CD8-positive, alpha-beta memory T cell (primary cell): Measurements from ENCODE around the gene DAGLB. TPM values are rescaled to one million over a fixed set of nuclear protein-coding genes. Genes with fewer than 3 reads are reported as not detected.

ENCODE experiments used
- CTCF ChIA-PET: fragments of 350-600 bp; sonication (Branson Sonifier 250); formaldehyde crosslinking; loops from one replicate; lab custom pipeline; 2021; ENCODE audit warnings: antibody characterized with exemption; lab: Charles Lee
- POLR2A ChIA-PET: fragments of 350-600 bp; sonication (Branson Sonifier 250); formaldehyde crosslinking; loops from one replicate; lab custom pipeline; 2021; ENCODE audit warnings: antibody characterized with exemption; lab: Charles Lee
- DNase-seq, 5 donors: peaks; one replicate each; pipeline versions ENCODE4 v3.0.0 to v3.0.0-alpha.2; 2020 to 2022; ENCODE audit warnings: mixed read lengths in 1 of 5
- H3K27ac ChIP-seq: one replicate; pipeline ENCODE4 v1.7.0; 2013; ENCODE audit warnings: low read depth, mild to moderate bottlenecking, low read length, moderate library complexity
- H3K27me3 ChIP-seq: 2 replicates; pipeline ENCODE4 v1.7.0; 2013; ENCODE audit warnings: low read length, mild to moderate bottlenecking; ENCODE audit not compliant: insufficient read depth, poor library complexity, severe bottlenecking
- H3K36me3 ChIP-seq: 2 replicates; pipeline ENCODE4 v1.7.0; 2013; ENCODE audit warnings: mild to moderate bottlenecking, low read length, moderate library complexity; ENCODE audit not compliant: insufficient read depth
- H3K4me1 ChIP-seq: 2 replicates; pipeline ENCODE4 v1.7.0; 2013; ENCODE audit warnings: mild to moderate bottlenecking, low read length, moderate library complexity; ENCODE audit not compliant: insufficient read depth
- H3K4me3 ChIP-seq: 2 replicates; pipeline ENCODE4 v1.7.0; 2013; ENCODE audit warnings: mild to moderate bottlenecking, low read length
- H3K9me3 ChIP-seq: 2 replicates; pipeline ENCODE4 v1.7.0; 2013; ENCODE audit warnings: mild to moderate bottlenecking, low read length
- H3K27ac Mint-ChIP-seq, 8 donors: one replicate each; pipeline ENCODE4 v1.8.0; 2020 to 2021; ENCODE audit warnings: mixed read lengths in 8 of 8, mild to moderate bottlenecking in 6 of 8, inconsistent platforms in 3 of 8, moderate library complexity in 3 of 8
- H3K27me3 Mint-ChIP-seq, 2 donors: one replicate each; pipeline ENCODE4 v1.8.0; 2020 to 2021; ENCODE audit warnings: mixed read lengths in 2 of 2, mild to moderate bottlenecking in 1 of 2, moderate library complexity in 1 of 2
- H3K36me3 Mint-ChIP-seq, 3 donors: one replicate each; pipeline ENCODE4 v1.8.0; 2020 to 2021; ENCODE audit warnings: mixed read lengths in 3 of 3, inconsistent platforms in 1 of 3, mild to moderate bottlenecking in 1 of 3
- H3K4me1 Mint-ChIP-seq, 3 donors: one replicate each; pipeline ENCODE4 v1.8.0; 2020 to 2021; ENCODE audit warnings: mixed read lengths in 3 of 3, inconsistent platforms in 1 of 3, mild to moderate bottlenecking in 1 of 3
- H3K4me3 Mint-ChIP-seq, 7 donors: one replicate each; pipeline ENCODE4 v1.8.0; 2020 to 2021; ENCODE audit warnings: mixed read lengths in 7 of 7, mild to moderate bottlenecking in 6 of 7, moderate library complexity in 4 of 7, inconsistent platforms in 2 of 7
- H3K9me3 Mint-ChIP-seq, 5 donors: one replicate each; pipeline ENCODE4 v1.8.0; 2020 to 2022; ENCODE audit warnings: mixed read lengths in 5 of 5, mild to moderate bottlenecking in 3 of 5, moderate library complexity in 2 of 5, inconsistent platforms in 1 of 5
- polyA plus RNA-seq: library from polyadenylated mRNA; unstranded; fragments of 300-500 nt; fragmentation: Illumina TruSeq; gene quantifications from one replicate; pipeline ENCODE4 v1.2.3, GENCODE V29; 2021
- total RNA-seq, 2 experiments: library from RNA; stranded (reverse); gene quantifications; one replicate each; pipeline ENCODE4 v1.2.3, GENCODE V29; 2021

The DAGLB gene
- total and polyA plus RNA-seq, 3 experiments from 2014 or later: 9.7 to 16.4 (median 16.1) TPM

DNA sequence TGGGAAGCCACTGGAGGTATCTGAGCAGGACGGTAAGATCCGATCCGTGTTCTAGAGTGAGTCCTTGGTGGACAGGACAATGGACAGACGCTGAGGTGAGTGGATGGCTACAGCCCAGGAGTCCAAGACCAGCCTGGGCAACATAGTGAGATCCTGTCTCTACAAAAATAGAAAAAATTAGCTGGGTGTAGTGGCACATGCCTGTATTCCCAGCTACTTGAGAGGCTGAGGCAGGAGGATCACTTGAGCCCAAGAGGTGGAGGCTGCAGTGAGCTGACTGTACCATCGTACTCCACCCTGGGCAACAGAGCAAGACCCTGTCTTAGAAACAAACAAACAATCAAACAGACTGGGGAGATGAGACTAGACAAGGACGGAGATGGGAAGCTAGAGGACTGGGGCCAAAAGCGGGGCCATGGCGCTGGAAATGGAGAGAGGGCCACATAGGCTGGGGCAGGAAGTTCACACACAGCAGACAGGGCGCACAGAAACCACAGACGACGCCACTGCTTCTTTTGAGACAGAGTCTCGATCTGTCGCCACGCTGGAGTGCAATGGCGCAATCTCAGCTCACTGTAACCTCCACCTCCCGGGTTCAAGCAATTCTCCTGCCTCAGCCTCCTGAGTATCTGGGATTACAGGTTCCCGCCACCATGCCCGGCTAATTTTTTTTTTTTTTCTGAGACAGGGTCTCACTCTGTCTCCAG, 24.7 kb downstream of the DAGLB start:
- ChIA-PET POLR2A (interaction anchor here (0.6 kb wide), 1 partner anchor 45 kb away, joined by 6 read pairs; no protein-coding TSS in a partner anchor), CTCF (no interaction called here)
- Mint-ChIP-seq H3K27me3 (no peaks in the 10 kb centered on the region), H3K36me3 (peaks cover 0 to 66% (median 8%) of the 10 kb centered on the region in 3 donors), H3K27ac (peak overlapping the region in 3 of 8 donors; percentile 43 to 87 (median 87)), H3K9me3 (no peaks in the 10 kb centered on the region), H3K4me3 (peak overlapping the region in 1 of 7 donors; percentile 32), H3K4me1 (peaks cover 2 to 4% (median 4%) of the 10 kb centered on the region in 3 donors)
- peaks cover 5% of the 10 kb centered on the region for H3K36me3 ChIP-seq
- no peak overlapping the region for H3K4me3 ChIP-seq
- H3K27me3 ChIP-seq: no peaks in the 10 kb centered on the region
- no peak overlapping the region for H3K27ac ChIP-seq
- H3K4me1 ChIP-seq: no peaks in the 10 kb centered on the region
- no peaks in the 10 kb centered on the region for H3K9me3 ChIP-seq
- no peak for DNase-seq

DNA sequence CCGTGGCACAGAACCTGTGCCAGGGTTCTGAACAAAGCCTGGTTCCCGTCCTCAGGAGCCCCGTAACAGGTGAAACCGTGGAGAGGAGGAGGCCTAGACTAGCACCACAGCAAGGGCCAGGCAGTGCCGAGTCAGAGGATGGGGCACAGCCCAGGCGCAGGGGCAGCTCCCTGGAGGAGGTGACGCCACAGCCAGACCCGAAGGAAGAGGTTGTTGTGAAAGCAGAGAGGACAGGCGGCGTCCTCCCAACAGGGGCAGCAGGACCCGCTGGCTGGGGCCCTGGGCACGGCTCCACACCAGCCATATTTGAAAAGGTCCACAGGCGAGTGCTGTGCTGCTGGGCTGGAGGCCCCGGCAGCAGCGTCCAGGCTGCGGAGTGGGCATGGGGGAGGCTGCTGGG, 25.7 kb downstream of the DAGLB start:
- Histone ChIP-seq H3K36me3 (peaks cover 5% of the 10 kb centered on the region), H3K9me3 (no peaks in the 10 kb centered on the region), H3K27me3 (no peaks in the 10 kb centered on the region), H3K4me1 (no peaks in the 10 kb centered on the region), H3K27ac (no peak overlapping the region), H3K4me3 (no peak overlapping the region)
- Mint-ChIP-seq H3K4me1 (peaks cover 2 to 4% (median 4%) of the 10 kb centered on the region in 3 donors), H3K36me3 (peaks cover 0 to 63% (median 8%) of the 10 kb centered on the region in 3 donors), H3K27me3 (no peaks in the 10 kb centered on the region), H3K27ac (peak overlapping the region in 1 of 8 donors; percentile 24), H3K9me3 (no peaks in the 10 kb centered on the region), H3K4me3 (no peak overlapping the region)
- POLR2A ChIA-PET: no interaction called here
- no peak for DNase-seq
- CTCF ChIA-PET: no interaction called here

GRCh38 chr7:6420680-6421079, 27.1 kb downstream of the DAGLB start:
- CTCF ChIA-PET: no interaction called here
- H3K36me3 ChIP-seq: peaks cover 16% of the 10 kb centered on the region

GRCh38 chr7:6419310-6419773, 28.4 kb downstream of the DAGLB start:
- H3K36me3 ChIP-seq: peaks cover 13% of the 10 kb centered on the region
- POLR2A ChIA-PET: no interaction called here

More at GRCh38 chr7:6420680-6421079, 27.1 kb downstream of the DAGLB start:
- Mint-ChIP-seq H3K27ac (peak overlapping the region in 1 of 8 donors; percentile 68), H3K9me3 (no peaks in the 10 kb centered on the region), H3K36me3 (peaks cover 0 to 67% (median 11%) of the 10 kb centered on the region in 3 donors), H3K4me1 (peaks cover 2 to 4% (median 4%) of the 10 kb centered on the region in 3 donors), H3K4me3 (no peak overlapping the region), H3K27me3 (no peaks in the 10 kb centered on the region)
- H3K4me1 ChIP-seq: no peaks in the 10 kb centered on the region
- no peak for DNase-seq
- POLR2A ChIA-PET: no interaction called here
- H3K9me3 ChIP-seq: no peaks in the 10 kb centered on the region
- no peaks in the 10 kb centered on the region for H3K27me3 ChIP-seq
- no peak overlapping the region for H3K4me3 ChIP-seq
- no peak overlapping the region for H3K27ac ChIP-seq

GRCh38 chr7:6417408-6417807, 30.3 kb downstream of the DAGLB start:
- Histone ChIP-seq H3K4me3 (no peak overlapping the region), H3K27me3 (no peaks in the 10 kb centered on the region), H3K36me3 (peaks cover 17% of the 10 kb centered on the region), H3K4me1 (no peaks in the 10 kb centered on the region), H3K9me3 (no peaks in the 10 kb centered on the region), H3K27ac (no peak overlapping the region)
- ChIA-PET POLR2A (no interaction called here), CTCF (no interaction called here)
- H3K27me3 Mint-ChIP-seq: no peaks in the 10 kb centered on the region
- DNase-seq: no peak
- no peak overlapping the region for H3K27ac Mint-ChIP-seq
- H3K36me3 Mint-ChIP-seq: peaks cover 0 to 61% (median 8%) of the 10 kb centered on the region in 3 donors
- H3K4me3 Mint-ChIP-seq: no peak overlapping the region
- H3K9me3 Mint-ChIP-seq: no peaks in the 10 kb centered on the region
- no peaks in the 10 kb centered on the region for H3K4me1 Mint-ChIP-seq

More at GRCh38 chr7:6419310-6419773, 28.4 kb downstream of the DAGLB start:
- Mint-ChIP-seq H3K36me3 (peaks cover 0 to 62% (median 10%) of the 10 kb centered on the region in 3 donors), H3K4me3 (no peak overlapping the region), H3K4me1 (peaks cover 2 to 4% (median 4%) of the 10 kb centered on the region in 3 donors), H3K27ac (peak overlapping the region in 1 of 8 donors; percentile 76), H3K27me3 (no peaks in the 10 kb centered on the region), H3K9me3 (no peaks in the 10 kb centered on the region)
- Histone ChIP-seq H3K4me1 (no peaks in the 10 kb centered on the region), H3K9me3 (no peaks in the 10 kb centered on the region), H3K27me3 (no peaks in the 10 kb centered on the region), H3K4me3 (no peak overlapping the region), H3K27ac (no peak overlapping the region)
- CTCF ChIA-PET: no interaction called here
- no peak for DNase-seq

GRCh38 chr7:6416516-6417145, 31.1 kb downstream of the DAGLB start:
- ChIA-PET CTCF (no interaction called here), POLR2A (no interaction called here)
- no peaks in the 10 kb centered on the region for H3K9me3 Mint-ChIP-seq
- H3K4me1 Mint-ChIP-seq: no peaks in the 10 kb centered on the region
- Histone ChIP-seq H3K4me3 (no peak overlapping the region), H3K27me3 (no peaks in the 10 kb centered on the region), H3K36me3 (peaks cover 17% of the 10 kb centered on the region), H3K4me1 (no peaks in the 10 kb centered on the region), H3K27ac (no peak overlapping the region), H3K9me3 (no peaks in the 10 kb centered on the region)
- no peak for DNase-seq
- no peak overlapping the region for H3K4me3 Mint-ChIP-seq
- H3K36me3 Mint-ChIP-seq: peaks cover 0 to 62% (median 10%) of the 10 kb centered on the region in 3 donors
- H3K27me3 Mint-ChIP-seq: no peaks in the 10 kb centered on the region
- peak overlapping the region in 2 of 8 donors; percentile 50 to 52 for H3K27ac Mint-ChIP-seq

GRCh38 chr7:6413637-6414036, 34.1 kb downstream of the DAGLB start:
- peaks cover 28% of the 10 kb centered on the region for H3K36me3 ChIP-seq
- no peaks in the 10 kb centered on the region for H3K27me3 ChIP-seq
- ChIA-PET CTCF (no interaction called here), POLR2A (no interaction called here)
- H3K36me3 Mint-ChIP-seq: peaks cover 0 to 72% (median 14%) of the 10 kb centered on the region in 3 donors
- H3K9me3 ChIP-seq: no peaks in the 10 kb centered on the region
- DNase-seq: no peak
- no peaks in the 10 kb centered on the region for H3K4me1 Mint-ChIP-seq
- no peak overlapping the region for H3K4me3 Mint-ChIP-seq
- no peaks in the 10 kb centered on the region for H3K9me3 Mint-ChIP-seq
- H3K27ac Mint-ChIP-seq: no peak overlapping the region
- H3K4me1 ChIP-seq: no peaks in the 10 kb centered on the region
- H3K4me3 ChIP-seq: no peak overlapping the region
- no peaks in the 10 kb centered on the region for H3K27me3 Mint-ChIP-seq
- H3K27ac ChIP-seq: no peak overlapping the region
